Endothelial cell of umbilical vein (primary cell): ENCODE results near the gene PYCR2. TPM values are rescaled to one million over a fixed set of nuclear protein-coding genes. Genes with fewer than 3 reads are reported as not detected.

Experiments
- BruUV-seq: library from RNA; stranded (reverse); fragments of 400-500 nt; replicated peaks from 2 replicates; lab custom pipeline; 2021; lab: Mats Ljungman, UMichigan
- CTCF ChIA-PET: fragments of 300-600, 350-600 bp; sonication (Branson Sonifier 250); formaldehyde crosslinking; loops from one replicate; lab custom pipeline; 2021; ENCODE audit warnings: antibody characterized with exemption, inconsistent platforms; lab: Charles Lee
- POLR2A ChIA-PET: fragments of 300-600, 350-600 bp; sonication (Branson Sonifier 250); formaldehyde crosslinking; loops from one replicate; lab custom pipeline; 2021; ENCODE audit warnings: antibody characterized with exemption, inconsistent platforms; lab: Charles Lee
- DNase-seq: peaks from one replicate; pipeline ENCODE4 v3.0.0-alpha.2; 2011; ENCODE audit warnings: low read depth, low spot score
- FAIRE-seq: peaks from 2 replicates; lab custom pipeline; 2011; peaks lifted over from hg19 to GRCh38; lab: Jason Lieb, UNC
- H2AFZ ChIP-seq: 2 replicates; pipeline ENCODE4 v1.6.0; 2012; ENCODE audit warnings: low read depth, low read length, control low read depth, inconsistent platforms
- H3K27ac ChIP-seq: 2 replicates; pipeline ENCODE4 v1.5.1; 2011; ENCODE audit warnings: low read depth, mild to moderate bottlenecking, control low read depth, low read length, moderate library complexity; ENCODE audit not compliant: insufficient read depth
- H3K27me3 ChIP-seq, 2 experiments: 2 replicates each; pipeline versions ENCODE4 v1.6.0 to v1.6.1; 2011; ENCODE audit warnings: low read length in 2 of 2, mixed read lengths in 1 of 2; ENCODE audit not compliant: control insufficient read depth in 2 of 2, insufficient read depth in 2 of 2
- H3K36me3 ChIP-seq, 2 experiments: 2 replicates in 1 of 2; 3 replicates in 1 of 2; pipeline ENCODE4 v1.5.1; 2011; ENCODE audit warnings: low read length in 2 of 2, mild to moderate bottlenecking in 1 of 2, moderate library complexity in 1 of 2; ENCODE audit not compliant: control insufficient read depth in 2 of 2, insufficient read depth in 2 of 2; ENCODE audit errors: extremely low read depth in 1 of 2
- H3K4me1 ChIP-seq: 3 replicates; pipeline ENCODE4 v1.5.1; 2011; ENCODE audit warnings: mild to moderate bottlenecking, low read length; ENCODE audit not compliant: control insufficient read depth, insufficient read depth; ENCODE audit errors: extremely low read depth
- H3K4me2 ChIP-seq: 2 replicates; pipeline ENCODE4 v1.6.1; 2011; ENCODE audit warnings: low read length, control low read depth, mixed read lengths; ENCODE audit not compliant: insufficient read depth
- H3K4me3 ChIP-seq, 3 experiments: fragments of 200-600 bp in 1 of 3; sonication (generic), shearing (Covaris generic) in 1 of 3; replicated peaks in 1 of 3; 2 replicates each; pipeline ENCODE4 v1.5.1; 2011 to 2016; ENCODE audit warnings: control low read depth in 3 of 3, low read length in 3 of 3, mild to moderate bottlenecking in 2 of 3, inconsistent platforms in 1 of 3, low read depth in 1 of 3, moderate library complexity in 1 of 3; ENCODE audit not compliant: insufficient read depth in 1 of 3
- H3K79me2 ChIP-seq: 2 replicates; pipeline ENCODE4 v1.6.0; 2012; ENCODE audit warnings: low read length, inconsistent platforms; ENCODE audit not compliant: control insufficient read depth, insufficient read depth
- H3K9ac ChIP-seq: replicated peaks from 2 replicates; pipeline ENCODE3; 2011; ENCODE audit warnings: low read length, control low read depth; ENCODE audit not compliant: insufficient read depth; ENCODE audit errors: extremely low read depth
- H3K9me1 ChIP-seq: replicated peaks from 3 replicates; pipeline ENCODE4 v1.6.0; 2011; ENCODE audit warnings: mild to moderate bottlenecking, low read length; ENCODE audit not compliant: control insufficient read depth, insufficient read depth; ENCODE audit errors: extremely low read depth
- H3K9me3 ChIP-seq: replicated peaks from 2 replicates; pipeline ENCODE4 v1.5.1; 2012; ENCODE audit warnings: low read length, inconsistent platforms; ENCODE audit not compliant: control insufficient read depth, insufficient read depth
- H4K20me1 ChIP-seq: replicated peaks from 2 replicates; pipeline ENCODE3; 2011; ENCODE audit warnings: mild to moderate bottlenecking, low read length; ENCODE audit not compliant: control insufficient read depth, insufficient read depth; ENCODE audit errors: extremely low read depth
- CTCF ChIP-seq, 2 donors: IDR thresholded peaks; 1 replicate in 1 of 2; 2 replicates in 1 of 2; pipeline ENCODE4 v1.5.1; 2011; ENCODE audit warnings: low read length in 2 of 2, mild to moderate bottlenecking in 2 of 2, moderate library complexity in 2 of 2, control low read depth in 1 of 2, inconsistent platforms in 1 of 2, low read depth in 1 of 2; ENCODE audit not compliant: insufficient read depth in 1 of 2; ENCODE audit errors: extremely low read depth in 1 of 2
- EZH2 ChIP-seq: IDR thresholded peaks from 2 replicates; pipeline ENCODE4 v1.6.1; 2012; ENCODE audit warnings: borderline replicate concordance, low read depth, mild to moderate bottlenecking, moderate library complexity, low read length, inconsistent platforms; ENCODE audit not compliant: severe bottlenecking
- FOS ChIP-seq: IDR thresholded peaks from 2 replicates; pipeline ENCODE4 v1.6.1; 2011; ENCODE audit warnings: mild to moderate bottlenecking, low read length, moderate library complexity, borderline replicate concordance; ENCODE audit not compliant: insufficient read depth
- GATA2 ChIP-seq: IDR thresholded peaks from 2 replicates; pipeline ENCODE4 v1.7.0; 2011; ENCODE audit warnings: low read depth, mild to moderate bottlenecking, moderate library complexity, mixed read lengths, low read length; ENCODE audit not compliant: insufficient read length, insufficient read depth
- JUN ChIP-seq: IDR thresholded peaks from 2 replicates; pipeline ENCODE4 v1.6.1; 2011; ENCODE audit warnings: borderline replicate concordance, low read depth; ENCODE audit not compliant: insufficient read length, insufficient read depth
- MAX ChIP-seq: IDR thresholded peaks from 2 replicates; pipeline ENCODE4 v1.6.1; 2011; ENCODE audit not compliant: insufficient read depth, insufficient read length
- MYC ChIP-seq: IDR thresholded peaks from one replicate; pipeline ENCODE4 v1.6.1; 2011; ENCODE audit warnings: mild to moderate bottlenecking, low read depth, low read length
- POLR2A ChIP-seq: IDR thresholded peaks from 2 replicates; pipeline ENCODE4 v1.6.1; 2012; ENCODE audit warnings: low read depth, mild to moderate bottlenecking, control low read depth, low read length
- POLR2AphosphoS5 ChIP-seq: IDR thresholded peaks from 2 replicates; pipeline ENCODE4 v1.6.1; 2012; ENCODE audit warnings: low read depth, mild to moderate bottlenecking, control low read depth, low read length, moderate library complexity; ENCODE audit not compliant: insufficient read depth
- dilution Hi-C: fragments of 300-500 bp; cut with MboI; formaldehyde crosslinking; loops from one replicate; pipeline ENCODE4 v1.15.0; 2019; ENCODE audit warnings: low sequenced_read_pairs; ENCODE audit not compliant: extremely low pct_ligation_motif_present
- intact Hi-C: fragments of 100-400 bp; cut with micrococcal nuclease; formaldehyde crosslinking; loops from one replicate; pipeline ENCODE4 v1.10.0; 2022
- polyA plus RNA-seq, 4 experiments: library from polyadenylated mRNA; depleted of rRNA in 3 of 4; stranded (reverse) in 3 of 4; unstranded in 1 of 4; fragments of >200 nt; gene quantifications; 2 replicates each; pipeline versions ENCODE4 v1.2.1 to v1.2.3, GENCODE V29; 2011 to 2012; ENCODE audit warnings: missing spikeins in 1 of 4
- total RNA-seq: library from RNA; stranded (reverse); gene quantifications from 2 replicates; pipeline ENCODE4 v1.2.3, GENCODE V29; 2021

Gene PYCR2
- total and polyA plus RNA-seq, 2 donors (not counting 3 experiments of a cell fraction or from before 2014, with no cell fraction given), result 64.6 to 65.1 TPM

GRCh38 chr1:225874431-225874830, 49.6 kb downstream of the PYCR2 start:
- ChIA-PET POLR2A (no interaction called here), CTCF (no interaction called here)
- H3K9me3 ChIP-seq, result no peaks in the 10 kb centered on the region
- H4K20me1 ChIP-seq, result no peaks in the 10 kb centered on the region
- H3K9me1 ChIP-seq, result no peaks in the 10 kb centered on the region
- no peaks in the 10 kb centered on the region for H3K4me1 ChIP-seq
- H2AFZ ChIP-seq, result no peak overlapping the region
- BruUV-seq, result no TSS peak
- H3K27ac ChIP-seq, result no peak overlapping the region
- no peaks in the 10 kb centered on the region for H3K79me2 ChIP-seq
- no peaks in the 10 kb centered on the region for H3K27me3 ChIP-seq
- FAIRE-seq, result no peak
- intact Hi-C loops (no loop called here), dilution Hi-C loops (no loop called here)
- H3K36me3 ChIP-seq, result peaks cover 0 to 5% of the 10 kb centered on the region in 2 experiments
- no peak for DNase-seq
- no peak overlapping the region for H3K4me2 ChIP-seq
- no peak overlapping the region for H3K9ac ChIP-seq
- TF ChIP-seq EZH2 (no peak), JUN (no peak), MYC (no peak), CTCF (IDR thresholded peaks at IDR 0.05; ENCODE audit: extremely low read depth in 1 of 2, insufficient read depth in 1 of 2, low read depth in 1 of 2, low read length in 2 of 2) (no peak), GATA2 (no peak), MAX (no peak), FOS (no peak), POLR2A (no peak), POLR2AphosphoS5 (no peak)
- no peak overlapping the region for H3K4me3 ChIP-seq
